Pons (tissue), 1 donor: ENCODE data around the gene ZFHX3.

Experiments
- DNase-seq: peaks from one replicate; pipeline ENCODE4 v3.0.0-alpha.2; 2016; ENCODE audit warnings: low spot score

The ZFHX3 gene

GRCh38 chr16:72930396-72930795 is 117.5 kb downstream of the ZFHX3 start:
- no peak for DNase-seq

GRCh38 chr16:72928090-72928981 is 119.6 kb downstream of the ZFHX3 start:
- DNase-seq: no peak

GRCh38 chr16:72927199-72928089 is 120.5 kb downstream of the ZFHX3 start:
- no peak for DNase-seq

- DNase-seq: no peak
These were observed 121.5 kb downstream of the ZFHX3 start for GRCh38 chr16:72926177-72927070.

GRCh38 chr16:72925631-72925979 is 122.3 kb downstream of the ZFHX3 start:
- no peak for DNase-seq

- DNase-seq: no peak
These were observed 122.8 kb downstream of the ZFHX3 start for GRCh38 chr16:72924927-72925630.

GRCh38 chr16:72924537-72924926 is 123.4 kb downstream of the ZFHX3 start:
- DNase-seq: no peak

GRCh38 chr16:72923757-72924156 is 124.2 kb downstream of the ZFHX3 start:
- no peak for DNase-seq

GRCh38 chr16:72922714-72923113 is 125.2 kb downstream of the ZFHX3 start:
- no peak for DNase-seq

GRCh38 chr16:72921620-72922019 is 126.3 kb downstream of the ZFHX3 start:
- no peak for DNase-seq

GRCh38 chr16:72921106-72921505 is 126.8 kb downstream of the ZFHX3 start:
- no peak for DNase-seq

GRCh38 chr16:72917051-72917450 is 130.9 kb downstream of the ZFHX3 start:
- DNase-seq: no peak

GRCh38 chr16:72915331-72915730 is 132.6 kb downstream of the ZFHX3 start:
- DNase-seq: no peak

GRCh38 chr16:72913551-72913950 is 134.4 kb downstream of the ZFHX3 start:
- DNase-seq: no peak

- DNase-seq: no peak
These were observed 136.0 kb downstream of the ZFHX3 start for GRCh38 chr16:72911971-72912370.

GRCh38 chr16:72910875-72911274 is 137.1 kb downstream of the ZFHX3 start:
- DNase-seq: no peak

GRCh38 chr16:72910381-72910780 is 137.5 kb downstream of the ZFHX3 start:
- no peak for DNase-seq

GRCh38 chr16:72909196-72909595 is 138.7 kb downstream of the ZFHX3 start:
- DNase-seq: no peak

GRCh38 chr16:72908362-72909167 is 139.4 kb downstream of the ZFHX3 start:
- no peak for DNase-seq

GRCh38 chr16:72905581-72905980 is 142.3 kb downstream of the ZFHX3 start:
- no peak for DNase-seq

- no peak for DNase-seq
These were observed 144.8 kb downstream of the ZFHX3 start for GRCh38 chr16:72903176-72903575.
